Small intestine (tissue), 7 donors: ENCODE data around the gene BDH1. TPM values are rescaled to one million over a fixed set of nuclear protein-coding genes. Genes with fewer than 3 reads are reported as not detected.

Experiments
- DNase-seq, 2 donors: peaks; one replicate each; pipeline versions ENCODE4 v3.0.0 to v3.0.0-alpha.2; 2013
- FAIRE-seq: peaks from 2 replicates; lab custom pipeline; 2012; peaks lifted over from hg19 to GRCh38; lab: Jason Lieb, UNC
- H3K27ac ChIP-seq, 3 donors: one replicate each; pipeline ENCODE4 v1.5.1; 2013; ENCODE audit warnings: low read length in 2 of 3, mild to moderate bottlenecking in 2 of 3, control low read depth in 1 of 3, inconsistent platforms in 1 of 3, low read depth in 1 of 3, moderate library complexity in 1 of 3
- H3K27me3 ChIP-seq, 3 donors: one replicate each; pipeline ENCODE4 v1.6.1; 2013; ENCODE audit warnings: low read length in 3 of 3, inconsistent platforms in 1 of 3; ENCODE audit not compliant: control insufficient read depth in 3 of 3, insufficient read depth in 3 of 3
- H3K36me3 ChIP-seq, 3 donors: one replicate each; pipeline ENCODE4 v1.6.1; 2013; ENCODE audit warnings: low read length in 3 of 3, inconsistent platforms in 1 of 3, low read depth in 1 of 3, mild to moderate bottlenecking in 1 of 3, moderate library complexity in 1 of 3; ENCODE audit not compliant: control insufficient read depth in 3 of 3, insufficient read depth in 2 of 3
- H3K4me1 ChIP-seq, 3 donors: one replicate each; pipeline ENCODE4 v1.6.1; 2013; ENCODE audit warnings: low read length in 2 of 3, inconsistent platforms in 1 of 3, low read depth in 1 of 3, mild to moderate bottlenecking in 1 of 3, moderate library complexity in 1 of 3; ENCODE audit not compliant: control insufficient read depth in 3 of 3, insufficient read depth in 2 of 3
- H3K4me3 ChIP-seq, 3 donors: one replicate each; pipeline ENCODE4 v1.5.1; 2013; ENCODE audit warnings: low read length in 3 of 3, control low read depth in 1 of 3, inconsistent platforms in 1 of 3, low read depth in 1 of 3, mild to moderate bottlenecking in 1 of 3, moderate library complexity in 1 of 3
- H3K9me3 ChIP-seq, 2 donors: one replicate each; pipeline ENCODE4 v1.6.1; 2013; ENCODE audit warnings: low read depth in 1 of 2, low read length in 1 of 2; ENCODE audit not compliant: control insufficient read depth in 2 of 2, insufficient read depth in 1 of 2
- WGBS, 3 donors: extraction: QIAGEN DNeasy Blood & Tissue Kit; methylation state at CpG; one replicate each; pipeline ENCODE4 v1.1.7; 2013; 5-methylcytosine and 5-hydroxymethylcytosine counted together
- polyA plus RNA-seq, 4 donors: library from polyadenylated mRNA; stranded (reverse) in 3 of 4; unstranded in 1 of 4; fragments of 200-250 nt in 3 of 4; fragments of 120-200 nt in 1 of 4; gene quantifications; one replicate each; pipeline versions ENCODE4 v1.2.1 to v1.2.3, GENCODE V29; 2013
- donor health status: healthy with polysubstance abuse.
- donor health status: control.
- donor health status: control.
- donor health status: Bipolar disorder and iron deficiency.
- donor health status: healthy.

BDH1 gene
- polyA plus RNA-seq, 4 donors: 71.1 to 101 (median 91.4) TPM

- no peaks in the 10 kb centered on the region for H3K27me3 ChIP-seq
- H3K4me3 ChIP-seq: no peak overlapping the region
- WGBS, 3 donors: 66 to 75% (median 72%) methylated on average over 9 to 13 of the region's 13 CpGs
- H3K36me3 ChIP-seq: no peaks in the 10 kb centered on the region
- FAIRE-seq (no peak), DNase-seq (no peak)
- peaks cover 0 to 4% of the 10 kb centered on the region in 2 donors for H3K9me3 ChIP-seq
- H3K4me1 ChIP-seq: peaks cover 2 to 6% (median 2%) of the 10 kb centered on the region in 3 donors
- no peak overlapping the region for H3K27ac ChIP-seq
Observed at GRCh38 chr3:197460002-197460401, 95.8 kb downstream of the BDH1 start.

Other genes starting within 250 kb of the BDH1 start
- gene RUBCN, start 180.9 kb upstream of the BDH1 start, polyA plus RNA-seq: 10 to 100 TPM in 3 of 4 donors, 1 to 10 TPM in 1; 6.9 to 14.6 (median 11.7) TPM
- 10 to 100 TPM; 11.2 to 30.2 (median 12.2) TPM for gene FYTTD1, start 193.9 kb upstream of the BDH1 start, polyA plus RNA-seq
- 10 to 100 TPM in 2 of 4 donors, 1 to 10 TPM in 2; 4.6 to 32.2 (median 16.1) TPM for gene LRCH3, start 235.3 kb upstream of the BDH1 start, polyA plus RNA-seq